ENCODE data around the gene EHD1.
A peak's percentile ranks its signal among the peaks of the same experiment; 100 is the strongest.

The EHD1 gene

DNA sequence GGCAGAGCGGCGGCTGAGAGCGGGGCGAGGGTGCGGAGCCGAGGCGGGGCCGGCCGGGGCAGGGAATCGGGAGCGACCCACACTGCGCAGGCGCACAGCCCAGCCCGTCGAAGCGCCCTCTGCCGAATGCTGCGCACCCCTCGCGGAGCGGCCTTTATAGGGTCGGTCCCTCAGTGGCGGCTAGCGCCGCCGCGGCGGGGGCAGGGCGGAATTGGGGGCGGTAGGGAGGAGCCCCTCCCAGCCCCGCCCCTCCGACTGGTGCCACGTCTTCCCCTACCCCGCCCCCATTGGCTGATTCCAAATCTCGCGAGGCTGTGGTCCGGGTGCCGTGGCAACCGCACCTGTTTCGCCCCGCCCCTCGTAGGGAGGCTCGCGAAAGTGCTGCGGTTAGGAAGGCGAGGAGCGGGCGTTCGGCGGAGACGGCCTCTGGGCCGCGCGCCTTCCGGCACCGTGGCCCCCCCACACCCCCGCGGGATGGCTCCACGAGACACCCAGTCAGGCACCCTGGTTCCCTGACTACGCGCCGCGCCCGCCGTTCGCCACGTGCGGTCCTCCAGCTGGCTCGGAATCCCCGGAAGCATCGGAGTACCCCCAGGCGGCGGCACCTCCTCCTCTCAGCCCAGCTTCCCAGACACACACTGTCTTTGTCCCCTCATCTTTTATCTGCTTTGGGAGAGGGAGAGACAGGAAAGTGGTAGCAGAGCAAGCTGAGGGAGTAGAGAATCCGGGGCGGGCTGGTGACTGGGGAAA, at the start of gene EHD1:
TSS of gene EHD1 (minus strand) at position 128 of the 750 bp plus-strand sequence. CDS start 157 bp downstream, outside the sequence.
- H3K4me1 ChIP-seq (ENCODE audit: control insufficient read depth, low read length) = peaks cover 77% of the 10 kb centered on the region
- no peak for TF ChIP-seq EZH2phosphoT487 (IDR thresholded peaks at IDR 0.05; ENCODE audit: borderline replicate concordance, low read length)
- TF ChIP-seq, protein P1, sequence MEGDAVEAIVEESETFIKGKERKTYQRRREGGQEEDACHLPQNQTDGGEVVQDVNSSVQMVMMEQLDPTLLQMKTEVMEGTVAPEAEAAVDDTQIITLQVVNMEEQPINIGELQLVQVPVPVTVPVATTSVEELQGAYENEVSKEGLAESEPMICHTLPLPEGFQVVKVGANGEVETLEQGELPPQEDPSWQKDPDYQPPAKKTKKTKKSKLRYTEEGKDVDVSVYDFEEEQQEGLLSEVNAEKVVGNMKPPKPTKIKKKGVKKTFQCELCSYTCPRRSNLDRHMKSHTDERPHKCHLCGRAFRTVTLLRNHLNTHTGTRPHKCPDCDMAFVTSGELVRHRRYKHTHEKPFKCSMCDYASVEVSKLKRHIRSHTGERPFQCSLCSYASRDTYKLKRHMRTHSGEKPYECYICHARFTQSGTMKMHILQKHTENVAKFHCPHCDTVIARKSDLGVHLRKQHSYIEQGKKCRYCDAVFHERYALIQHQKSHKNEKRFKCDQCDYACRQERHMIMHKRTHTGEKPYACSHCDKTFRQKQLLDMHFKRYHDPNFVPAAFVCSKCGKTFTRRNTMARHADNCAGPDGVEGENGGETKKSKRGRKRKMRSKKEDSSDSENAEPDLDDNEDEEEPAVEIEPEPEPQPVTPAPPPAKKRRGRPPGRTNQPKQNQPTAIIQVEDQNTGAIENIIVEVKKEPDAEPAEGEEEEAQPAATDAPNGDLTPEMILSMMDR (IDR thresholded peaks at IDR 0.05; ENCODE audit: low read depth, low read length, poor library complexity, severe bottlenecking) = peak; percentile 62
- no peaks in the 10 kb centered on the region for H3K9me2 ChIP-seq (replicated peaks; ENCODE audit: control insufficient read depth, low read length)
- H3F3A ChIP-seq (ENCODE audit: control insufficient read depth, insufficient read depth) = peaks cover 14% of the 10 kb centered on the region
- peak within 1 kb of the TSS; percentile 82 for H3K27ac ChIP-seq (ENCODE audit: low read depth, low read length)
- peak within 1 kb of the TSS; percentile 95 for H3K4me3 ChIP-seq (ENCODE audit: low read length)
- peaks cover 18% of the 10 kb centered on the region; the same call in 1 of the 2 replicates for H4K20me1 ChIP-seq (ENCODE audit: control insufficient read depth, insufficient read depth, low read depth, low read length)
- peaks cover 44% of the 10 kb centered on the region for H3K36me3 ChIP-seq (ENCODE audit: control insufficient read depth, low read length)
- peaks cover 54% of the 10 kb centered on the region for H3K79me2 ChIP-seq (ENCODE audit: control insufficient read depth, low read length)
- H3K27me3 ChIP-seq (ENCODE audit: control insufficient read depth, low read length) = no peaks in the 10 kb centered on the region
- no peaks in the 10 kb centered on the region for H3K9me3 ChIP-seq (ENCODE audit: control insufficient read depth, insufficient read depth, low read length)
- H3K4me2 ChIP-seq (ENCODE audit: low read length) = peak within 1 kb of the TSS; percentile 100

DNA sequence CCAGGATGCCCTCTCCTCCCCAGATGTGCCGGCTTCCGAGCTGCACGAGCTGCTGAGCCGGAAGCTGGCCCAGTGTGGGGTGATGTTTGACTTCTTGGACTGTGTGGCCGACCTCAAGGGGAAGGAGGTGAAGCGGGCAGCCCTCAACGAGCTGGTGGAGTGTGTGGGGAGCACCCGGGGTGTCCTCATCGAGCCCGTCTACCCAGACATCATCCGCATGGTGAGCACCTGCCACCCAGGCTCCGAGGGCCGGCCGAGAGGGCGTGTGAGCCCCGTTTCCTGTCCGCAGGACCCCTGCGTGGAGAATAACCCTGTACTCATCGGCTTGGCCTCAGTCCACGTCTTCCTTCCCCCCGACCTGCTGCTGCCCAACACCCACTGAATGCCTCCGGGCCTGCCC, 48.3 kb upstream of the EHD1 start:
- H3K4me1 ChIP-seq (ENCODE audit: control insufficient read depth, low read length) = peaks cover 19% of the 10 kb centered on the region
- H3K27ac ChIP-seq (ENCODE audit: low read depth, low read length) = no peak overlapping the region
- no peak overlapping the region for H3K4me3 ChIP-seq (ENCODE audit: low read length)
- H3K9me3 ChIP-seq (ENCODE audit: control insufficient read depth, insufficient read depth, low read length) = no peaks in the 10 kb centered on the region
- H3K36me3 ChIP-seq (ENCODE audit: control insufficient read depth, low read length) = no peaks in the 10 kb centered on the region
- H3K79me2 ChIP-seq (ENCODE audit: control insufficient read depth, low read length) = no peaks in the 10 kb centered on the region
- no peaks in the 10 kb centered on the region for H4K20me1 ChIP-seq (ENCODE audit: control insufficient read depth, insufficient read depth, low read depth, low read length)
- H3K4me2 ChIP-seq (ENCODE audit: low read length) = no peak overlapping the region
- TF ChIP-seq, protein P1 (IDR thresholded peaks at IDR 0.05; ENCODE audit: low read depth, low read length, poor library complexity, severe bottlenecking) = no peak
- TF ChIP-seq EZH2phosphoT487 (IDR thresholded peaks at IDR 0.05; ENCODE audit: borderline replicate concordance, low read length) = no peak
- H3K27me3 ChIP-seq (ENCODE audit: control insufficient read depth, low read length) = no peaks in the 10 kb centered on the region
- H3F3A ChIP-seq (ENCODE audit: control insufficient read depth, insufficient read depth) = no peaks in the 10 kb centered on the region
- H3K9me2 ChIP-seq (replicated peaks; ENCODE audit: control insufficient read depth, low read length) = no peaks in the 10 kb centered on the region

DNA sequence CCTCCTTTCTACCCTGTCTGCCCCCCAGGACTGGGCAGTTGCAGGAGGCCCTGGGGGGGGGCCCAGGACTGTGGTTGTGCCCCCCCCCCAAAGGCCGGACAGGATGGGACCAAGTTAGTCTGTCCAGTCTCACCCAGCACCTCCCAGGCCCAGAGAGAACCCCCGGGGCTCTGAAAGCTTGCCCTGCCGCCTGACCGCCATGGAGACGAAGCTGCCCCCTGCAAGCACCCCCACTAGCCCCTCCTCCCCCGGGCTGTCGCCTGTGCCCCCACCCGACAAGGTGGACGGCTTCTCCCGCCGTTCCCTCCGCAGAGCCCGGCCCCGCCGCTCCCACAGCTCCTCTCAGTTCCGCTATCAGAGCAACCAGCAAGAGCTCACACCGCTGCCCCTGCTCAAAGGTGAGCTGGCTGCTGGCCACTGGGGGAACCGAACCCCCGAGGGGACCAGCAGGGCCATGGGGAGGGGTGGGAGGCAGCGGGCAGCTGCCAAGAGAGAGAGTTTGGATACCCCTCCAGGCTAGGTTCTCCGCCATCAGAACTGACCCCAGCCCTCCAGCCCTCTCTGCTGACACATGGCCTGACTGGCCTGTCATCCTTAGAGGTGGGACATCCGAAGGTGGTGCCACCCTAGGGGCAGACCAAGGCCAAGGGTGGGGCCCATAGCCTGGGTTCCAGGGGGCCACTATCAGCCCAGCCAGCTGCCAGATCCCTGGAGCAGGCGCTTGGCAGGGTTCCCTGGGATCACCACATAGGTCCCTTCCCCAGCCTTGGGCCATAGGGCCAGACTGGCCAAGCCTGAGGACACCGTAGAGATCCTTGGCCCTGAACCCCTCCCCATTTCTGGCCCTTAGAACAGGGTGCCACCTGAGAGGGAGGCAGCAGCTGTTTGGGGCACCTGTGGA, 47.4 kb upstream of the EHD1 start:
- H3K79me2 ChIP-seq (ENCODE audit: control insufficient read depth, low read length) = no peaks in the 10 kb centered on the region
- no peaks in the 10 kb centered on the region for H3F3A ChIP-seq (ENCODE audit: control insufficient read depth, insufficient read depth)
- no peaks in the 10 kb centered on the region for H3K9me2 ChIP-seq (replicated peaks; ENCODE audit: control insufficient read depth, low read length)
- H3K27ac ChIP-seq (ENCODE audit: low read depth, low read length) = no peak overlapping the region
- no peaks in the 10 kb centered on the region for H3K27me3 ChIP-seq (ENCODE audit: control insufficient read depth, low read length)
- TF ChIP-seq, protein P1 (IDR thresholded peaks at IDR 0.05; ENCODE audit: low read depth, low read length, poor library complexity, severe bottlenecking) = no peak
- no peak for TF ChIP-seq EZH2phosphoT487 (IDR thresholded peaks at IDR 0.05; ENCODE audit: borderline replicate concordance, low read length)
- peak overlapping the region; percentile 75; the same call in 1 of the 2 replicates for H3K4me3 ChIP-seq (ENCODE audit: low read length)
- peak overlapping the region; percentile 72 for H3K4me2 ChIP-seq (ENCODE audit: low read length)
- no peaks in the 10 kb centered on the region for H3K9me3 ChIP-seq (ENCODE audit: control insufficient read depth, insufficient read depth, low read length)
- H4K20me1 ChIP-seq (ENCODE audit: control insufficient read depth, insufficient read depth, low read depth, low read length) = no peaks in the 10 kb centered on the region
- H3K4me1 ChIP-seq (ENCODE audit: control insufficient read depth, low read length) = peaks cover 19% of the 10 kb centered on the region
- H3K36me3 ChIP-seq (ENCODE audit: control insufficient read depth, low read length) = no peaks in the 10 kb centered on the region
